ENCODE data around the gene LRRC37B.
"Not testable (repeated sequence)": the region's sequence is repeated elsewhere in the genome, so short reads cannot be mapped to it uniquely, and the experiment has no call there.

LRRC37B gene

DNA sequence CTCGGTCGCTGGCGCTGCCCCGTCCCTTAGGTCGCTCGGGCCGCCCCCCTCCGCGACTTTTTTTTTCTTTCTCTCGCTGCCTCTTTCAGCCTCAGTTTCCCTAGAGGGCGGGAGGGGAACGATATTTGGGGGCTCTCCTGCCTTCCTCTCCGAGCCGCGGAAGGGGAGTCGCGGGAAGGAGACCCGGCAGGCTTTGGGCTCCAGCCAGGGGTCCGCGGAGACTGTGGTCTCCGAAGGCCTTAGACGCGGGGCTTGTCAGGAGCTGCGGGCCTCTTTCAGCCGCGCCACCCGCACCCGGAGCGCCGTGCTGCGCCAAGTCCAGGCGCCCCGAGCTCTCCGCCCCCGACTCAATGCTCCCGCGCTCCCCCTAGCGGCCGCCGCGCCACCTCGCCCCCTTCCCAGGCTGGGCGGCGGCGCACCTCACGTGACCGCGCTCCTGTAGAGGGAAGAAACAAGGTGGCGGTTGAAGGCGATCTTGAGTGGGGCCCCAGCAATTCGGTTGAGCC lies at the start of gene LRRC37B:
Gene LRRC37B (plus strand): TSS at position 427 of the 506 bp plus-strand sequence. CDS start 14,010 bp downstream, outside the sequence.
- H3K27ac ChIP-seq (ENCODE audit: low read depth, low read length): peak within 1 kb of the TSS; percentile 56
- no peaks in the 10 kb centered on the region for H3K9me3 ChIP-seq (ENCODE audit: low read length)
- H3K36me3 ChIP-seq (ENCODE audit: insufficient read depth, low read length): no peaks in the 10 kb centered on the region
- peak within 1 kb of the TSS; percentile 68 for H3K9ac ChIP-seq (ENCODE audit: low read length)
- peaks cover 11% of the 10 kb centered on the region for H3K4me1 ChIP-seq (ENCODE audit: insufficient read depth, low read length)
- peak within 1 kb of the TSS; percentile 74 to 88 for H3K4me3 ChIP-seq (ENCODE audit: low read depth in 1 of 2, low read length in 2 of 2)
- H3K27me3 ChIP-seq (ENCODE audit: control insufficient read depth in 1 of 2, insufficient read depth in 2 of 2, low read length in 2 of 2): no peaks in the 10 kb centered on the region

DNA sequence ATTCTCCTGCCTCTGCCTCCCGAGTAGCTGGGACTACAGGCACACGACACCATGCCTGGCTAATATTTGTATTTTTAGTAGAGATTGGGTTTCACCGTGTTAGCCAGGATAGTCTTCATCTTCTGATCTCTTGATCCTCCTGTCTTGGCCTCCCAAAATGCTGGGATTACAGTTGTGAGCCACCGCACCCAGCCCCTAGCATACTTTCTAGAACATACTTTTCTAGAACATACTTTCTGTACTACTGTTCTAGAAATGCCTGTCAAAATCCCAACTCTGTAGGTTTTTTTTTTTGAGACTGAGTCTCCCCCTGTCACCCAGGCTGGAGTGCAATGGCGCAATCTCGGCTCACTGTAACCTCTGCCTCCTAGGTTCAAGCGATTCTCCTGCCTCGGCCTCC lies 43.1 kb upstream of the LRRC37B start:
- not testable (repeated sequence) for H3K27ac ChIP-seq (ENCODE audit: low read depth, low read length); H3K9ac ChIP-seq (ENCODE audit: low read length); H3K4me3 ChIP-seq (ENCODE audit: low read depth in 1 of 2, low read length in 2 of 2); H3K9me3 ChIP-seq (ENCODE audit: low read length); H3K4me1 ChIP-seq (ENCODE audit: insufficient read depth, low read length); H3K27me3 ChIP-seq (ENCODE audit: control insufficient read depth in 1 of 2, insufficient read depth in 2 of 2, low read length in 2 of 2); H3K36me3 ChIP-seq (ENCODE audit: insufficient read depth, low read length)

GRCh38 chr17:31967648-31968047 lies 39.5 kb upstream of the LRRC37B start:
- Histone ChIP-seq H3K9me3 (ENCODE audit: low read length) (no peaks in the 10 kb centered on the region), H3K27ac (ENCODE audit: low read depth, low read length) (no peak overlapping the region), H3K9ac (ENCODE audit: low read length) (no peak overlapping the region), H3K36me3 (ENCODE audit: insufficient read depth, low read length) (peaks cover 5% of the 10 kb centered on the region), H3K4me1 (ENCODE audit: insufficient read depth, low read length) (no peaks in the 10 kb centered on the region), H3K4me3 (ENCODE audit: low read depth in 1 of 2, low read length in 2 of 2) (no peak overlapping the region), H3K27me3 (ENCODE audit: control insufficient read depth in 1 of 2, insufficient read depth in 2 of 2, low read length in 2 of 2) (no peaks in the 10 kb centered on the region)

DNA sequence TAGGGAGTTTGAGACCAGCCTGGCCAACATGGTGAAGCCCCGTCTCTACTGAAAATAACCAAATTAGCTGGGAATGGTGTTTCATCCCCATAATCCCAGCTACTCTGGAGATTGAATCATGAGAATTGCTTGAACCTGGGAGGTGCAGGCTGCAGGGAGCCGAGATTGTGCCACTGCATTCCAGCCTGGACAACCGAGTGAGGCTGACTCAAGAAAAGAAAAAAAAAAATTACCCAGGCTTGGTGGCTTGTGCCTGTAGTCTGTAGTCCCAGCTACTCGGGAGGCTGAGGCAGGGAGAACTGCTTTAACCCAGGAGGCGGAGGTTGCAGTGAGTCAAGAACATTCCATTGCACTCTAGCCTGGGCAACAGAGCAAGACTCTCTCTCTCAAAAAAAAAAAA lies 36.8 kb upstream of the LRRC37B start:
- H3K27me3 ChIP-seq (ENCODE audit: control insufficient read depth in 1 of 2, insufficient read depth in 2 of 2, low read length in 2 of 2); H3K36me3 ChIP-seq (ENCODE audit: insufficient read depth, low read length); H3K27ac ChIP-seq (ENCODE audit: low read depth, low read length); H3K9ac ChIP-seq (ENCODE audit: low read length); H3K9me3 ChIP-seq (ENCODE audit: low read length); H3K4me1 ChIP-seq (ENCODE audit: insufficient read depth, low read length); H3K4me3 ChIP-seq (ENCODE audit: low read depth in 1 of 2, low read length in 2 of 2): not testable (repeated sequence)

- H3K36me3 ChIP-seq (ENCODE audit: insufficient read depth, low read length); H3K9me3 ChIP-seq (ENCODE audit: low read length); H3K27me3 ChIP-seq (ENCODE audit: control insufficient read depth in 1 of 2, insufficient read depth in 2 of 2, low read length in 2 of 2); H3K9ac ChIP-seq (ENCODE audit: low read length); H3K4me1 ChIP-seq (ENCODE audit: insufficient read depth, low read length); H3K27ac ChIP-seq (ENCODE audit: low read depth, low read length); H3K4me3 ChIP-seq (ENCODE audit: low read depth in 1 of 2, low read length in 2 of 2): not testable (repeated sequence)
These were observed 32.7 kb upstream of the LRRC37B start for GRCh38 chr17:31974269-31975071.

DNA sequence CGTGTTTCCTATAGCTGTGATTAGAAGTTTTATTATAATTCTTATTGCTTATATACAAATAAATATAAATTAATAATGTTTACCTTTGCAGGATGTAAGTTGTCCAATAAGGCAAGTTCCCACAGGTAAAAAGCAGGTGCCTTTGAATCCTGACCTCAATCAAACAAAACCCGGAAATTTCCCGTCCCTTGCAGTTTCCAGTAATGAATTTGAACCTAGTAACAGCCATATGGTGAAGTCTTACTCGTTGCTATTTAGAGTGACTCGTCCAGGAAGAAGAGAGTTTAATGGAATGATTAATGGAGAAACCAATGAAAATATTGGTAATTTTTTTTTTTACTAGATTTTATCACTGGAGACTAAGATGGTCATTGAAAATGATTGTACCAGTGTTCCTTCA lies 31.8 kb upstream of the LRRC37B start:
- H3K9me3 ChIP-seq (ENCODE audit: low read length); H3K27me3 ChIP-seq (ENCODE audit: control insufficient read depth in 1 of 2, insufficient read depth in 2 of 2, low read length in 2 of 2); H3K9ac ChIP-seq (ENCODE audit: low read length); H3K4me1 ChIP-seq (ENCODE audit: insufficient read depth, low read length); H3K4me3 ChIP-seq (ENCODE audit: low read depth in 1 of 2, low read length in 2 of 2); H3K36me3 ChIP-seq (ENCODE audit: insufficient read depth, low read length); H3K27ac ChIP-seq (ENCODE audit: low read depth, low read length): not testable (repeated sequence)

DNA sequence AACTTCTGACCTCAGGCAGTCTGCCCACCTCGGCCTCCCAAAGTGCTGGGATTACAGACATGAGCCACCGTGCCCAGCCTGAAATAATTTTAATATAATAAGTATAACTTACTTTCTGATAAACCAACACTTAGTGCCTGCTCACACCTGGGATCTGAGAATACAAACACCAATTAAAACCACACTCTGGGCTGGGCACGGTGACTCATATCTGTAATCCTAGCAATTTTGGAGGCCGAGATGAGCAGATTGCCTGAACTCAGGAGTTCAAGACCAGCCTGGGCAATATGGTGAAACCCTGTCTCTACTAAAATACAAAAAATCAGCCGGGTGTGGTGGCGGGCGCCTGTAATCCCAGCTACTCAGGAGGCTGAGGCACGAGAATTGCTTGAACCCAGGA lies 15.4 kb upstream of the LRRC37B start:
- H3K27me3 ChIP-seq (ENCODE audit: control insufficient read depth in 1 of 2, insufficient read depth in 2 of 2, low read length in 2 of 2); H3K4me3 ChIP-seq (ENCODE audit: low read depth in 1 of 2, low read length in 2 of 2); H3K9ac ChIP-seq (ENCODE audit: low read length); H3K9me3 ChIP-seq (ENCODE audit: low read length); H3K4me1 ChIP-seq (ENCODE audit: insufficient read depth, low read length); H3K27ac ChIP-seq (ENCODE audit: low read depth, low read length): not testable (repeated sequence)
- peaks cover 41% of the 10 kb centered on the region for H3K36me3 ChIP-seq (ENCODE audit: insufficient read depth, low read length)

DNA sequence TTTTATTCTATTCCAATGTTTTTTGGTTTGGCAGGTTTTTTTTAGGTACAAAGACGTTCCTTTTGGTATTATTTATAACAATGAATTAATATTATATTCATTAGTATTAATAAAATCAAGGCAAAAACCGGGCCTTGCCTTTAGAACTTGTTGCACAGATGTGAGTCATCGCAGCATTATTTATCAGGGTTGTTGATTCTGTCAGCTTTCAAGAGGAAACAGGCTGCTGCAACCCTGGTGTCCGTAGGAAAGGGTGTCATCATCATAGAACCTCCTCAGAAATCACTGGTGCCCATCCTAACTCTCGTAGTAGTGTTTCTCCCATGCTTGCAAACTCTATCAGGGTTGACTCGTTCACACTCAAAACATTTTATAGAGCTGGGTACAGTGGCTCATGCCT lies 10.2 kb upstream of the LRRC37B start:
- no peak overlapping the region for H3K9ac ChIP-seq (ENCODE audit: low read length)
- H3K27me3 ChIP-seq (ENCODE audit: control insufficient read depth in 1 of 2, insufficient read depth in 2 of 2, low read length in 2 of 2): no peaks in the 10 kb centered on the region
- H3K27ac ChIP-seq (ENCODE audit: low read depth, low read length): no peak overlapping the region
- H3K4me3 ChIP-seq (ENCODE audit: low read depth in 1 of 2, low read length in 2 of 2): no peak overlapping the region
- no peaks in the 10 kb centered on the region for H3K9me3 ChIP-seq (ENCODE audit: low read length)
- peaks cover 29% of the 10 kb centered on the region for H3K36me3 ChIP-seq (ENCODE audit: insufficient read depth, low read length)
- H3K4me1 ChIP-seq (ENCODE audit: insufficient read depth, low read length): no peaks in the 10 kb centered on the region

DNA sequence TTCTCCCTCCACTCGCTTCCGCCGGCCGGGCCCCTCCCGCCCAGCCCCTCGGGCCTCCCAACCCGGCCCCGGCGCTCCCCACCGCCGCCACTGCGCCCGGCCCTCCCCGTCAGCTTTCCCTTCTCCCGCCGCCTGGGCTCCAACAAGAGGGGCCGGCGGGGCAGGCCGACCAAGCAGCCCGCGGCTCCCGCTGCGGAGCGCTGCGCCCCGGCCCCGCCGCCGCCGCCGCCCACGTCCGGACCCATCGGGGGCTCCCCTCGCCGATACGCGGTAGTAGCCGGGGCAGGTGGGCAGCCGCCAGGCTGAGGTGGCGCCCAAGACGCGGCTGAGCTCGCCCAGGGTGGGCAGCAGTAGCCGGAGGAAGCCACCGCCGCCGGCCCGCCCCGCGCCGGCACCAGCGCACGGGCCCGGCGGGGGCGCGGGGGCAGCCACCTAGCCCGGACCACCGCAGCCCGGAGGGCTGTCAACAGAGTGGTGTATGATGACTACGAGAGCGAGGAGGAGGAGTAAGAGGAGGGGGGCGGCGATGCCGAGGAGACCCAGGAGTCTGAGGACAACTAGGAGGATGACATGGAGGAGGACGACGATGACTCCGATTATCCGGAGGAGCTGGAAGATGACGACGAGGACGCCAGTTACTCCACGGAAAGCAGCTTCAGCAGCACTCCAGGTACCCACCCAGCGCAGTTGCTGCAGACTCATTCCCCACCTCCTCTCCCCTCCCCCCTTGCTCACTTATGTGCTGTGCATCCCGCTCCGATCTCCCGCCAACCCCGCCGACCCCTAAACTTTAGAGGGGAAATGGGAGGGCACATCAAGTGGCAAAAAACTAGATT lies 498 bp downstream of the LRRC37B start:
- Histone ChIP-seq H3K36me3 (ENCODE audit: insufficient read depth, low read length) (no peaks in the 10 kb centered on the region), H3K27me3 (ENCODE audit: control insufficient read depth in 1 of 2, insufficient read depth in 2 of 2, low read length in 2 of 2) (no peaks in the 10 kb centered on the region), H3K4me3 (ENCODE audit: low read depth in 1 of 2, low read length in 2 of 2) (peak overlapping the region; percentile 74 to 88), H3K27ac (ENCODE audit: low read depth, low read length) (peak overlapping the region; percentile 56), H3K4me1 (ENCODE audit: insufficient read depth, low read length) (peaks cover 11% of the 10 kb centered on the region), H3K9me3 (ENCODE audit: low read length) (no peaks in the 10 kb centered on the region), H3K9ac (ENCODE audit: low read length) (peak overlapping the region; percentile 68)

DNA sequence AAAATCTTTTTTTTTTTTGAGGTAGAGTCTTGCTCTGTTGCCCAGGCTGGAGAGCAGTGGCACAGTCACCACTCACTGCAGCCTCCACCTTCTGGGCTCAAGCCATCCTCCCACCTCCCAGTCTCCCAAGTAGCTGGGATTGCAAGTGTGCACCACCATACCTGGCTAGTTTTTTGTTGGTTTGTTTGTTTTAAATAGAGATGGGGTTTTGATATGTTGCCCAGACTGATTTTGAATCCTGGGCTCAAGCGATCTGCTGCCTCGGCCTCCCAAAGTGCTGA lies 2.0 kb downstream of the LRRC37B start:
- peak overlapping the region in 1 of 2 donors; percentile 88 for H3K4me3 ChIP-seq (ENCODE audit: low read depth in 1 of 2, low read length in 2 of 2)
- H3K27me3 ChIP-seq (ENCODE audit: control insufficient read depth in 1 of 2, insufficient read depth in 2 of 2, low read length in 2 of 2): no peaks in the 10 kb centered on the region
- no peaks in the 10 kb centered on the region for H3K9me3 ChIP-seq (ENCODE audit: low read length)
- H3K27ac ChIP-seq (ENCODE audit: low read depth, low read length): no peak overlapping the region
- no peaks in the 10 kb centered on the region for H3K36me3 ChIP-seq (ENCODE audit: insufficient read depth, low read length)
- peaks cover 11% of the 10 kb centered on the region for H3K4me1 ChIP-seq (ENCODE audit: insufficient read depth, low read length)
- no peak overlapping the region for H3K9ac ChIP-seq (ENCODE audit: low read length)

DNA sequence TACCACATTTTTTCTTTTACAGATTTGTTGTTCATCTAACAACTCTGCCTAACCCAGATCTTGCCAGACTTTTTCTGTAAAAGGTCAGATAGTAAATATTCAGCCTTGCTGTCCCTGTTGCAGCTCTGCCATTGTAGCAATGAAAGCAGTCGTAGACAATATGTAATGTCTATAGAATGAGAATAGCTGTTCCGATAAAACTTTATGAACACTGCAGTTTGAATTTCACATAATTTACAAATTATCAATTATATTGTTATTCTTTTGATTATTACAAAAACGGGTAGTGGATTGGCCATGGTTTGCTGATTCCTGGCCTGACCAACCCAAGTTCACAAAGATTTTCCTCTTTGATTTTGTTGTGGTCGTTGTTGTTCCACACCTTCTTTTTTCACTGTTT lies 2.9 kb downstream of the LRRC37B start:
- Histone ChIP-seq H3K9ac (ENCODE audit: low read length) (no peak overlapping the region), H3K4me3 (ENCODE audit: low read depth in 1 of 2, low read length in 2 of 2) (no peak overlapping the region), H3K27ac (ENCODE audit: low read depth, low read length) (no peak overlapping the region), H3K27me3 (ENCODE audit: control insufficient read depth in 1 of 2, insufficient read depth in 2 of 2, low read length in 2 of 2) (no peaks in the 10 kb centered on the region), H3K4me1 (ENCODE audit: insufficient read depth, low read length) (peaks cover 11% of the 10 kb centered on the region), H3K36me3 (ENCODE audit: insufficient read depth, low read length) (no peaks in the 10 kb centered on the region), H3K9me3 (ENCODE audit: low read length) (no peaks in the 10 kb centered on the region)

Data from muscle layer of colon (tissue), 2 donors.